C4-2B (cell line): ENCODE results near the gene MEIS1.

Source experiments
- H3K27ac ChIP-seq: fragments of 450-650 bp; 2 replicates; pipeline ENCODE4 v1.5.1; 2017
- CTCF ChIP-seq: fragments of 450-650 bp; conservative IDR thresholded peaks from 2 replicates; pipeline ENCODE4 v1.5.1; 2017; ENCODE audit warnings: mild to moderate bottlenecking
- ZFX ChIP-seq: fragments of 450-650 bp; IDR thresholded peaks from 2 replicates; pipeline ENCODE4 v1.6.1; 2017

MEIS1 gene

GRCh38 chr2:66508484-66509071 is 73.7 kb downstream of the MEIS1 start:
- TF ChIP-seq ZFX, result no peak
- TF ChIP-seq CTCF, result no peak

GRCh38 chr2:66509326-66509811 is 74.4 kb downstream of the MEIS1 start:
- no peak overlapping the region for H3K27ac ChIP-seq
- TF ChIP-seq CTCF (no peak), ZFX (no peak)

More at GRCh38 chr2:66508484-66509071, 73.7 kb downstream of the MEIS1 start:
- H3K27ac ChIP-seq, result no peak overlapping the region

DNA sequence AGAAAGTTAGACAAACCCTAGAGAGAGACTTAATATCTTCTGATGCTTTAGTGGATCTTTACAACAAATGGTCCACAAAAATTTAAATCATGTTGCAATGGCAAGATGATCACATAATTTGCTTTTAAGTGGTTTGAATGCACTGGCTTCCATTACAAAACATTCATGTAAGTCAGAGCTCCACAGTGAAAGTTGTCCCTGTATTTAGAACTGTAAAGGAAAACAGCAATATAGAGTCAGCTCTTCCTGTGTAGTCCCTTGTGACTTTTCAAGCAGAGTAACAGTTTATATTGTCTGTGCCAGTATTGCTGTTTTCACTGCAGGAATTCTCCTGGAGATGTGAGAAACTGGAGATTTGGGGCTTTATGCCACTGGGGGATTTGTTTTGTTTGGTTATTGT is 77.7 kb downstream of the MEIS1 start:
- no peak overlapping the region for H3K27ac ChIP-seq
- TF ChIP-seq ZFX (no peak), CTCF (no peak)

- no peak for TF ChIP-seq ZFX
- TF ChIP-seq CTCF, result no peak
- no peak overlapping the region for H3K27ac ChIP-seq
Measured at GRCh38 chr2:66515743-66516142, 80.8 kb downstream of the MEIS1 start.

DNA sequence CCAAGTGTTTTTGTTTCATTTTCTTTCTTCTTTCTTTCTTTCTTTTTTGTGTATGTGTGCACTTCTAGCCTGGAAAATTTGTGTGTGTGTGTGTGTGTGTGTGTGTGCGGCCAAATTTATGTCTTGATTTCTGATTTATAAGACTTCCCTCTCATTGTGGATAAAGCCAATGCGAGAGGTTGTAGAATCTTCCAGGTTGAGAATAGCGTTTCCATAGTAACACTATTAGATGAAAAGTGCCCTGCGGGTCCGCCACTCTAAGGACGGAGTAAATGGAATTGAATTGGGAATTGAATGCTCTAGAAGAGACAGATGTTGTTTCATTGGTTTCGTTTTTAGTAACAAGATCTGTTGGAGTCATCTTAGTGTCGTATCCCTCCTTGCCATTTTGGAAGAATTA is 81.6 kb downstream of the MEIS1 start:
- TF ChIP-seq CTCF (no peak), ZFX (no peak)
- no peak overlapping the region for H3K27ac ChIP-seq

GRCh38 chr2:66517772-66518171 is 82.8 kb downstream of the MEIS1 start:
- no peak overlapping the region for H3K27ac ChIP-seq
- no peak for TF ChIP-seq CTCF
- TF ChIP-seq ZFX, result no peak

DNA sequence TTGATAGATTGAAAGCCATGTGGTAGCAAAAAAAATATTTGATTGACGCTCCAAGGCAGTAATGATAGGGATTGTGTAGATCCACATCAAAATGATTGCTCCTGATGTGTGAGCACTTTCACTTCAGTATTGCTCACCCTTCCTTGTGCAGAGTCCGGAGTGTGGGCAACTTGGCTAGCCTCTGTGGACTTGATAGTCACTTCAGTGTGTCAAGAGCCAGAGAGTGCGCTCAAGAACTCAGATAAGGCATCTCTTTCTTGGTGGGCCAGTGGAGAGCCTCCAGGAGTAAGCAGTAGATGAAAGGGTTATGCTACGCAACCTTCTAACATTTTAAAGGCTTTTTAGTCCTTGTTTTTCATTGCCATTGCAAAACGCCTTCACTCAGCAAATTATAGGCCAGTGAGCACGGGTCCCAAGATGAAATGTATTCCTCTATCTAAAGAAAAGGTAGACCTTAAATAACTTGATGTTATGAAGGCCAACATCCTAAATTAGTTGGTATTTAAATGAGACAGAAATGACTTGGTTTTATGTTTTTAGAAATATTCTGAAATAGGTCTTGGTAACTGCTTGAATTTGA is 84.4 kb downstream of the MEIS1 start:
- TF ChIP-seq ZFX (no peak), CTCF (no peak)
- H3K27ac ChIP-seq, result no peak overlapping the region
